K562 (cell line): ENCODE measurements around the gene SLC25A45. TPM values are rescaled to one million over a fixed set of nuclear protein-coding genes. Genes with fewer than 3 reads are reported as not detected.

ENCODE experiments used
- ARNT ChIP-seq, 2 experiments: fragments of 450-650 bp; IDR thresholded peaks; 2 replicates each; pipeline ENCODE4 v1.6.1; 2016; ENCODE audit warnings: mild to moderate bottlenecking in 1 of 2
- E2F3 ChIP-seq: fragments of 250-450 bp; sonication (Bioruptor Pico); IDR thresholded peaks from 2 replicates; pipeline ENCODE4 v1.4.0; 2020; ENCODE audit warnings: mild to moderate bottlenecking
- HDAC1 ChIP-seq, 2 experiments: fragments of 450-650 bp; IDR thresholded peaks; 2 replicates each; pipeline ENCODE4 v1.6.1; 2016 to 2017; ENCODE audit warnings: inconsistent platforms in 1 of 2, mild to moderate bottlenecking in 1 of 2, moderate library complexity in 1 of 2
- HMG20B ChIP-seq: fragments of 250-450 bp; sonication (Bioruptor Pico); IDR thresholded peaks from 2 replicates; pipeline ENCODE4 v1.5.0; 2021; ENCODE audit warnings: mild to moderate bottlenecking
- MAFK ChIP-seq: IDR thresholded peaks from 2 replicates; pipeline ENCODE4 v1.6.1; 2011; ENCODE audit warnings: low read length, improper control_type of control experiment
- MEF2D ChIP-seq: conservative IDR thresholded peaks from 2 replicates; pipeline ENCODE4 v1.6.1; 2016; ENCODE audit warnings: low read depth, missing genetic modification characterization, missing compliant biosample characterization
- MYBL2 ChIP-seq, 2 experiments: fragments of 450-650 bp in 1 of 2; sonication (generic) in 1 of 2; formaldehyde crosslinking in 1 of 2; IDR thresholded peaks; 2 replicates each; pipeline versions ENCODE4 v1.6.1 to v1.8.1; 2017 to 2022; ENCODE audit warnings: borderline replicate concordance in 1 of 2, inconsistent platforms in 1 of 2, low read depth in 1 of 2, mild to moderate bottlenecking in 1 of 2, missing genetic modification reagents in 1 of 2, moderate library complexity in 1 of 2
- NBN ChIP-seq: fragments of 450-650 bp; IDR thresholded peaks from 2 replicates; pipeline ENCODE4 v1.6.1; 2016; ENCODE audit warnings: low read depth, mild to moderate bottlenecking
- NFATC3 ChIP-seq: fragments of 450-650 bp; IDR thresholded peaks from 2 replicates; pipeline ENCODE4 v1.6.1; 2017; ENCODE audit warnings: mild to moderate bottlenecking
- NR4A1 ChIP-seq, 2 experiments: fragments of 250-450 bp in 1 of 2; fragments of 450-650 bp in 1 of 2; sonication (Bioruptor Pico) in 1 of 2; IDR thresholded peaks; 2 replicates each; pipeline versions ENCODE4 v1.4.0 to v1.6.1; 2016 to 2020; ENCODE audit warnings: mild to moderate bottlenecking in 2 of 2, missing compliant biosample characterization in 1 of 2, missing genetic modification characterization in 1 of 2, moderate library complexity in 1 of 2
- RBFOX2 ChIP-seq: fragments of 200-400 bp; formaldehyde crosslinking; IDR thresholded peaks from 2 replicates; pipeline ENCODE4 v1.6.1; 2017; ENCODE audit warnings: low read depth, mild to moderate bottlenecking, low read length, moderate library complexity
- SETDB1 ChIP-seq: IDR thresholded peaks from one replicate; pipeline ENCODE4 v1.6.1; 2012; ENCODE audit warnings: low read length, control low read depth, inconsistent platforms
- STAG1 ChIP-seq: sonication (generic); formaldehyde crosslinking; IDR thresholded peaks from 2 replicates; pipeline ENCODE4 v1.5.0; 2020; ENCODE audit warnings: missing genetic modification reagents, borderline replicate concordance
- TCF7L2 ChIP-seq: fragments of 150-350 bp; IDR thresholded peaks from 2 replicates; pipeline ENCODE4 v1.6.1; 2016; ENCODE audit warnings: low read depth, mild to moderate bottlenecking, low read length, moderate library complexity
- YY1 ChIP-seq, 3 experiments: IDR thresholded peaks; 2 replicates each; pipeline ENCODE4 v1.6.1; 2011; ENCODE audit warnings: low read length in 2 of 3, mild to moderate bottlenecking in 2 of 3, moderate library complexity in 2 of 3, borderline replicate concordance in 1 of 3, control low read depth in 1 of 3, low read depth in 1 of 3; ENCODE audit not compliant: insufficient read depth in 3 of 3, insufficient replicate concordance in 2 of 3, control insufficient read depth in 1 of 3, insufficient read length in 1 of 3; ENCODE audit errors: extremely low read depth in 1 of 3
- ZNF134 ChIP-seq: fragments of 250-450 bp; sonication (Bioruptor Pico); conservative IDR thresholded peaks from 2 replicates; pipeline ENCODE4 v1.4.0; 2020
- ZNF197 ChIP-seq: fragments of 200-800 bp; sonication (Bioruptor generic); IDR thresholded peaks from 2 replicates; pipeline ENCODE4 v1.6.1; 2016; ENCODE audit warnings: low read depth, missing genetic modification characterization, missing compliant biosample characterization
- polyA plus RNA-seq, 8 experiments: library from polyadenylated mRNA; depleted of rRNA in 4 of 8; stranded (reverse) in 5 of 8; unstranded in 3 of 8; fragments of >200 nt; fragmentation: Nextera tagmentation in 2 of 8; fragmentation: Illumina TruSeq in 1 of 8; extraction: Ambion mirVana in 2 of 8; extraction: Trizol in 1 of 8; gene quantifications; 2 replicates each; pipeline versions ENCODE4 v1.2.1 to v1.2.3, GENCODE V29; 2011 to 2014; ENCODE audit warnings: inconsistent platforms in 1 of 8, missing spikeins in 1 of 8
- total RNA-seq, 7 experiments: library from RNA; depleted of rRNA in 6 of 7; stranded (reverse); fragments of >200 nt in 6 of 7; fragmentation: Illumina TruSeq in 2 of 7; extraction: Trizol in 2 of 7; gene quantifications; 2 replicates each; pipeline versions ENCODE4 v1.2.1 to v1.2.3, GENCODE V29; 2011 to 2021; ENCODE audit warnings: low replicate concordance in 1 of 7
- TF ChIP-seq, protein P1 (sequence below): sonication (generic); formaldehyde crosslinking; IDR thresholded peaks from 2 replicates; pipeline ENCODE4 v1.8.0; 2022; ENCODE audit warnings: mild to moderate bottlenecking, missing genetic modification reagents
- TF ChIP-seq, protein P2 (sequence below), 2 experiments: fragments of 450-650 bp; IDR thresholded peaks; 2 replicates each; pipeline ENCODE4 v1.6.1; 2016
- TF ChIP-seq, protein P3 (sequence below), 2 experiments: IDR thresholded peaks; 2 replicates each; pipeline ENCODE4 v1.6.1; 2012; ENCODE audit warnings: improper control_type of control experiment in 2 of 2, low read depth in 2 of 2, low read length in 2 of 2, borderline replicate concordance in 1 of 2
- TF ChIP-seq, protein P4 (sequence below): sonication (generic); IDR thresholded peaks from 2 replicates; pipeline ENCODE4 v1.6.1; 2016

SLC25A45 gene
- total and polyA plus RNA-seq, 9 of the 15 experiments (the other 6 are each of a cell fraction or from before 2014, with no cell fraction given), result 0.15 to 2.3 (median 0.68) TPM

DNA sequence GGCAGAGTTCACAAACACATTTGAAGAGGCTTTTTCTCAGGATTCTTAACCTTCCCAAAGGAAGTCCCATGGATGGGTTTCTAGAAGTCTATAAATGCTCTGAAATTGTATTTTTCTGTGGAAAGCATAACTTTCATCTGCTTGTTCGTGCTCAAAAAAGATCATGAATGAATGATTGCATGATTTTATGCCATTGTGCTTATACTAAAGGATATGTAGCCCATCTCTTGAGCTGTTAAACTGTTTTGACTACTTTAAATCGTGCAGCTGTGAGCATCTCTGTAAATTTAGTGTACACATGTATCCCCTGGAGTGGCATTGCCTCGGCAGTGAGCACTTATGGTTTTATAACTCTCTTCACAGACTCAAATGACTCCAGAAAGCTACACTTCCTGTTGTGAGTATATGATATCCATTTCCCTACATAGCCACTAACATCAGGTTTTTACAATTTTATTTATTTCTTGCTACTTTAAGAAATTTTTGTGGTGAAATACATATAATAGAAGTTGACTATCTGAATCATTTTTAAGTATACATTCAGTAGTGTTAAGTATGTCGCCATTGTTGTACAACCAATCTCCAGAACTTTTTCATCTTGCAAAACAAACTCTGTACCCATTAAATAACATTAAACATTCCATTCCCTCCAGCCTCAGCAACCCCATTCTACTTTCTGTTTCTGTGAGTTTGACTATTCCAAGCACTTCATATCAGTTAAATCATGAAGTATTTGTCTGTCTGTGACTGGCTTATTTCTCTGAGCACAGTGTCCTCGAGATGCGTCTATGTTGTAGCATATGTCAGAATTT, 48.2 kb upstream of the SLC25A45 start (continued):
- no peak for TF ChIP-seq E2F3 (CRISPR knock-in tag)
- no peak for TF ChIP-seq MAFK
- TF ChIP-seq, protein P1, sequence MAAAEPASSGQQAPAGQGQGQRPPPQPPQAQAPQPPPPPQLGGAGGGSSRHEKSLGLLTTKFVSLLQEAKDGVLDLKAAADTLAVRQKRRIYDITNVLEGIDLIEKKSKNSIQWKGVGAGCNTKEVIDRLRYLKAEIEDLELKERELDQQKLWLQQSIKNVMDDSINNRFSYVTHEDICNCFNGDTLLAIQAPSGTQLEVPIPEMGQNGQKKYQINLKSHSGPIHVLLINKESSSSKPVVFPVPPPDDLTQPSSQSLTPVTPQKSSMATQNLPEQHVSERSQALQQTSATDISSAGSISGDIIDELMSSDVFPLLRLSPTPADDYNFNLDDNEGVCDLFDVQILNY (CRISPR knock-in tag), result no peak
- TF ChIP-seq, protein P2, sequence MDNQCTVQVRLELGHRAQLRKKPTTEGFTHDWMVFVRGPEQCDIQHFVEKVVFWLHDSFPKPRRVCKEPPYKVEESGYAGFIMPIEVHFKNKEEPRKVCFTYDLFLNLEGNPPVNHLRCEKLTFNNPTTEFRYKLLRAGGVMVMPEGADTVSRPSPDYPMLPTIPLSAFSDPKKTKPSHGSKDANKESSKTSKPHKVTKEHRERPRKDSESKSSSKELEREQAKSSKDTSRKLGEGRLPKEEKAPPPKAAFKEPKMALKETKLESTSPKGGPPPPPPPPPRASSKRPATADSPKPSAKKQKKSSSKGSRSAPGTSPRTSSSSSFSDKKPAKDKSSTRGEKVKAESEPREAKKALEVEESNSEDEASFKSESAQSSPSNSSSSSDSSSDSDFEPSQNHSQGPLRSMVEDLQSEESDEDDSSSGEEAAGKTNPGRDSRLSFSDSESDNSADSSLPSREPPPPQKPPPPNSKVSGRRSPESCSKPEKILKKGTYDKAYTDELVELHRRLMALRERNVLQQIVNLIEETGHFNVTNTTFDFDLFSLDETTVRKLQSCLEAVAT (IDR thresholded peaks at IDR 0.05), result peak in 1 of 2 experiments; percentile 52; a peak in 2 of 4 replicates
- TF ChIP-seq YY1 (IDR thresholded peaks at IDR 0.05; ENCODE audit: borderline replicate concordance in 1 of 3, control insufficient read depth in 1 of 3, extremely low read depth in 1 of 3, insufficient read depth in 3 of 3, insufficient read length in 1 of 3, insufficient replicate concordance in 2 of 3, low read depth in 1 of 3, low read length in 2 of 3), result no peak
- TF ChIP-seq, protein P3, sequence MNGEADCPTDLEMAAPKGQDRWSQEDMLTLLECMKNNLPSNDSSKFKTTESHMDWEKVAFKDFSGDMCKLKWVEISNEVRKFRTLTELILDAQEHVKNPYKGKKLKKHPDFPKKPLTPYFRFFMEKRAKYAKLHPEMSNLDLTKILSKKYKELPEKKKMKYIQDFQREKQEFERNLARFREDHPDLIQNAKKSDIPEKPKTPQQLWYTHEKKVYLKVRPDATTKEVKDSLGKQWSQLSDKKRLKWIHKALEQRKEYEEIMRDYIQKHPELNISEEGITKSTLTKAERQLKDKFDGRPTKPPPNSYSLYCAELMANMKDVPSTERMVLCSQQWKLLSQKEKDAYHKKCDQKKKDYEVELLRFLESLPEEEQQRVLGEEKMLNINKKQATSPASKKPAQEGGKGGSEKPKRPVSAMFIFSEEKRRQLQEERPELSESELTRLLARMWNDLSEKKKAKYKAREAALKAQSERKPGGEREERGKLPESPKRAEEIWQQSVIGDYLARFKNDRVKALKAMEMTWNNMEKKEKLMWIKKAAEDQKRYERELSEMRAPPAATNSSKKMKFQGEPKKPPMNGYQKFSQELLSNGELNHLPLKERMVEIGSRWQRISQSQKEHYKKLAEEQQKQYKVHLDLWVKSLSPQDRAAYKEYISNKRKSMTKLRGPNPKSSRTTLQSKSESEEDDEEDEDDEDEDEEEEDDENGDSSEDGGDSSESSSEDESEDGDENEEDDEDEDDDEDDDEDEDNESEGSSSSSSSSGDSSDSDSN (IDR thresholded peaks at IDR 0.05; ENCODE audit: borderline replicate concordance in 1 of 2, low read depth in 2 of 2, low read length in 2 of 2), result no peak
- peak; percentile 49 for TF ChIP-seq RBFOX2
- TF ChIP-seq, protein P4, sequence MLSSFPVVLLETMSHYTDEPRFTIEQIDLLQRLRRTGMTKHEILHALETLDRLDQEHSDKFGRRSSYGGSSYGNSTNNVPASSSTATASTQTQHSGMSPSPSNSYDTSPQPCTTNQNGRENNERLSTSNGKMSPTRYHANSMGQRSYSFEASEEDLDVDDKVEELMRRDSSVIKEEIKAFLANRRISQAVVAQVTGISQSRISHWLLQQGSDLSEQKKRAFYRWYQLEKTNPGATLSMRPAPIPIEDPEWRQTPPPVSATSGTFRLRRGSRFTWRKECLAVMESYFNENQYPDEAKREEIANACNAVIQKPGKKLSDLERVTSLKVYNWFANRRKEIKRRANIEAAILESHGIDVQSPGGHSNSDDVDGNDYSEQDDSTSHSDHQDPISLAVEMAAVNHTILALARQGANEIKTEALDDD, result no peak
- no peak for TF ChIP-seq MEF2D (tag)
- TF ChIP-seq MYBL2 (IDR thresholded peaks at IDR 0.05; ENCODE audit: low read depth), result no peak
- TF ChIP-seq MYBL2 (CRISPR knock-in tag; IDR thresholded peaks at IDR 0.05; ENCODE audit: borderline replicate concordance), result no peak
- TF ChIP-seq TCF7L2, result no peak
- no peak for TF ChIP-seq HDAC1 (IDR thresholded peaks at IDR 0.05)
- TF ChIP-seq HMG20B (CRISPR knock-in tag), result no peak
- no peak for TF ChIP-seq ZNF197 (CRISPR knock-in tag)
- TF ChIP-seq STAG1 (CRISPR knock-in tag), result no peak
- TF ChIP-seq NBN, result 0 out of 2 replicates have a peak, but pooled peaks have one; percentile 29
- TF ChIP-seq ZNF134 (CRISPR knock-in tag), result no peak
- TF ChIP-seq NFATC3, result no peak
- TF ChIP-seq ARNT (IDR thresholded peaks at IDR 0.05), result no peak
- no peak for TF ChIP-seq SETDB1
- no peak for TF ChIP-seq NR4A1 (CRISPR knock-in tag; IDR thresholded peaks at IDR 0.05)
- no peak for TF ChIP-seq NR4A1 (tag; IDR thresholded peaks at IDR 0.05)
